NCI-H2227 treated with DMSO at 0.1 percent for 48 hours (cell line): Measurements from ENCODE around the gene AFG3L2.
"Not testable (repeated sequence)": the region's sequence is repeated elsewhere in the genome, so short reads cannot be mapped to it uniquely, and the experiment has no call there.

Source experiments
- DNase-seq: peaks from one replicate; lab custom pipeline; 2025; lab: John Stamatoyannopoulos, UW

AFG3L2 gene

DNA sequence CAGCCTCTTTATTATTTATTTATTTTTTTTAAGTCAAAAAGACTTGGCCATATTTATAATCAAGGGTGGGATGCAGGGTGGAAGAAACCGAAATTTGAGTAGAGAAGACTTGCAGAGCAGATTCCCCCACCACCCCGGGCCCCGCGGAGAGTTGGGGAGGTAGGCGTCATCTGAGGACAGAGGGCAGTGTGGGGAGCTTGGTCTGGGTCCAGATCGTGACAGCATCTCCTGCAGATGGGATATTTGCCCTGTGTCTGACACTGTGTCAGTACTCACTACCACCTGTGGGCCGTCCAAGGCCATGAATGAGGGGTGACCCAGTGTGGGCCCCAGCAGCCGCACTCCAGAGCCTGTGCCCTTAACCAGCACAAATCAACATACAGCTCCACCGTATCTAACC, 20.2 kb upstream of the AFG3L2 start:
- no peak for DNase-seq

DNA sequence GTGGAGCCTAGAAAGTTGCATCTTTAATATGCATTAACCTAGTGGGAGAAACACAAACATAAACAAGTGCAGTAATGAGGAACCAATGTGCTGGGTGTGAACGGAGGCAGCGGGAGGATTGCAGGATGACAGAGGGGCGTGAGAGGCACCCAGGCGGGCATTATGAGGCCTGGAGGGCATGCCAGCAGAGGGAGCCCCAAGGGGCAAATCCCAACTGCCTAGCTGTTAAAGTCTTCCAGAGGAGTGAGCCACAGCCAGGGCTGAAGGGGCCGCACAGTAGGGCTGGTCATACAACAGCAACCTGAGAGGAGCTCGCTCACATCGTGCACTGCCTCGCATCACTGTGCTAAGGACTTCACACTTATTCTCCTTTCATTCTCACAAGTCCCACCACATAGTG, 17.4 kb upstream of the AFG3L2 start:
- DNase-seq, result no peak

DNA sequence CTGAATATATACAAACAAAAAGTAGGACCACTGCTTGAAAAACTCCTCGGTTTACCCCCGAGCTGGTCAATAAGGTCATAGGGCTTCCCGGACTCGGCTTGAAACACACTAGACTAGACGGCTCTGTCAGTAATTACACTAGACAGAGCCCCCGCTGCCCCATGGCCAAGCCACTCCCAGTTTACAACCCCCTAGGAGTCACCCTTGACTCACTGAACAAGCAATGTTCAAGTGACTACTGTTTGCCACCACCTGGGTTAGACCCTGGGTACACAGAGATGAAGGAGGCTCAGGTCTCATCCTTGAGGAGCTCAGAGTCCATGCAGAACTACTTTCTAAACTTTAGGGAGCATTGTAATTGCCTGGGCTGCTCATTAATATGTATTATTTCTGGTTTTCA, 17.0 kb upstream of the AFG3L2 start:
- no peak for DNase-seq

DNA sequence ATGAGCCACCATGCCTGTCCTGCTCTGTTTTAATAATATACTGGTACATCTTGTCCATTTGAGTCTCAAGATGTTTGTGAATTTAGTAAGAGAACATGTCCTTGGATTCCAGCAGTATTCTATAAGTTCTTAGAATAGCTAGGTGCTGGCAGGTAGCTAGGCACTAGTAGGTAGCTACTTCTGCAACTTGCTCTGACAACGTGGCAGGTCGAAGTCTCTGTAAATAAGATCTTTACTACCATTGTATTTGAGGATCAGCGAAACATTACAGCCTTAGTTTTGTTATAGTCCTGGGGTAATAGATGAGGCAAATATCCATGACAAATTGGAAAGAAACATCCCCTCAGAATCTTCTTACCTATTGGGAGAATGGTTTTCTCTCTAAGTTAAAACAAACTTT, 16.5 kb upstream of the AFG3L2 start:
- no peak for DNase-seq

DNA sequence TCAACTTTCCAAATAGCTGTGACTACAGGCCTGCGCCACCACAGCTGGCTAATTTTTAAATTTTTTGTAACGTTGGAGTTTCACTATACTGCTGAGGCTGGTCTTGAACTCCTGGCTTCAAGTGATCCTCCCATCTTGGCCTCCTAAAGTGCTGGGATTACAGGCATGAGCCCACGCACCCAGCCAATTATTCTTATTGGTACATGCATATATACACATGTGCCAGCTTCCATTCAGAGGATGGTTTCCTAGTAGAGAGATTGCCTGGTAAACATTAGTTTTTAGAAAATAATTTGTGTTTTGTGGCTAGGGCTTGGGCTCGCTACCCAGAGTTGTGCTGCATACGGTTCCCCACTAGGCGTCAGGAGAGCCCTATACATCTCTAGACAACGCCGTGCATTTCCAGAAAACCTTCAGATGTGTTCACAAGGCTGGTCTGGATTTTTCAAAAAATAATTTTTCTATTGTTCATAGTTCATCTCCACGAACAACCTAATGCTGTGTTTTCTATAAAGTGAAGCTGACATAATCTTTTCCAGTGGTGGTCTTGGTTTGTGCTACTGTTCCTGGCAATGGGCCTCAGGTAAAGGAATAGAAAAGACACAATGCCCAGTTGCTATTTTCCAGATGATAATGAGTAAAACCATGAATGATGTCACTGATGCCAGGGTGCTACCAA, 14.6 kb upstream of the AFG3L2 start:
- DNase-seq, result peak; percentile 62

DNA sequence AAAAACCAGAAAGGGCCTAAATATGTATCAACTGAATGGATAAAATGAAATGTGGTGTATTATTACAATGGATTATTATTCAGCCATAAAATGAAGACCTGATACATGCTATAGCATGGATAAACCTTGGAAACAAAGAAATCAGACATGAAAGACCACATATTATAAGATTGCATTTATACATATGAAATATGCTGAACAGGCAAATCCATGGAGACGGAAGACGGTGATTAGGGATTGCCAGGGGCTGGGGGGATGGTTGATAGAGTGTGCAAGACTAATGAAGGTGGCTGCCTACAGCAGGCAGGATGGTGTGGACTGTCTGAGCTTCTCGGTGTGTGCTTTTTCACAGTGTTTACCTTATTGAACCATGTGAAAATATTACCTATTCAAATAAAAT, 11.4 kb upstream of the AFG3L2 start:
- DNase-seq, result no peak

DNA sequence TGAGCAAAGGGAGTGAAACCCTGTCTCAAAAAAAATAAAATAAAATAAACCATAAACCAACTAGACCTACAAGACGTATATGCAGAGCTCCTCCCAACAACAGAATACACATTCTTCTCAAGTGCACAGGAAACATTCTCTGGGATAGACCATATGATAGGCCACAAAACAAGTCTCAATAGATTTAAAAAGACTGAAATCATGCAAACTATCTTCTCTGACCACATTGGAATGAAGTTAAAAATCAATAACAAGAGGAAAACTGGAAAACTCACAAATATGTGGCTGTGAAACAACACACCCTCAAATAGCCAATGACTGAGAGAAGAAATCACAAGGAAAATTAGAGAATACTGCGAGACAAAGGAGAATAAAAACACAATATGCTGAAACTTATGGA, 7.2 kb upstream of the AFG3L2 start:
- DNase-seq, result no peak

DNA sequence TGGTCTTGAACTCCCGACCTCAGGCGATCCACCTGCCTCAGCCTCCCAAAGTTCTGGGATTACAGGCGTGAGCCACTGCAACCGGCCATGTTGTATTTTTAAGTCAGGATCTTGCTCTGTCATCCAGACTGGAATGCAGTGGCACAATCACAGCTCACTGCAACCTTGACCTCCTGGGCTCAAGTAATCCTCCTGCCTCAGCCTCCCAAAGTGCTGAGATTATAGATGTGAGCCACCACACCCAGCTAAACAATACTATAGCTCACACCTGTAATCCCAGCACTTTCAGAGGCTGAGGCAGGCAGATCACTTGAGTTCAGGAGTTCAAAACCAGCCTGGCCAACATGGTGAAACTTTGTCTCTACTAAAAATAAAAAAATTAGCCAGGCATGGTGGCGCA, 6.7 kb upstream of the AFG3L2 start:
- not testable (repeated sequence) for DNase-seq

DNA sequence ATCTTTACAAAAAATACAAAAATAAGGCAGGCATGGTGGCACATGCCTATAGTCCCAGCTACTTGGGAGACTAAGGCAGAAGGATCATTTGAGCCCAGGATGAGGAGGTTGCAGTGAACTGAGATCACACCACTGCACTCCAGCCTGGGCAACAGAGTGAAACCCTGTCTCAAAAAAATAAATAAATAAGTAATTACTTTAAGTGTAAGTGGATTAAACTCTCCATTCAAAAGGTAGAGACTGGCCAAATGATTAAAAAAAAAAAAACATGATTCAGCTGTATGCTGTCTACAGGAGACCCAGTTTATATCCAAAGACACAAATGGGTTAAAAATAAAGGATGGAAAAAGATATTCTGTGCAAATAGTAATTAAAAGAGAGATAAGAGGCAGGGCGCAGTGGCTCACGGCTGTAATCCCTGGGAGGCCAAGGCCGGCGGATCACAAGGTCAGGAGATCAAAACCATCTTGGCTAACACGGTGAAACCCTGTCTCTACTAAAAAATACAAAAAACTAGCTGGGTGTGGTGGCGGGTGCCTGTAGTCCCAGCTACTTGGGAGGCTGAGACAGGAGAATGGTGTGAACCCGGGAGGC, 5.3 kb upstream of the AFG3L2 start:
- not testable (repeated sequence) for DNase-seq

DNA sequence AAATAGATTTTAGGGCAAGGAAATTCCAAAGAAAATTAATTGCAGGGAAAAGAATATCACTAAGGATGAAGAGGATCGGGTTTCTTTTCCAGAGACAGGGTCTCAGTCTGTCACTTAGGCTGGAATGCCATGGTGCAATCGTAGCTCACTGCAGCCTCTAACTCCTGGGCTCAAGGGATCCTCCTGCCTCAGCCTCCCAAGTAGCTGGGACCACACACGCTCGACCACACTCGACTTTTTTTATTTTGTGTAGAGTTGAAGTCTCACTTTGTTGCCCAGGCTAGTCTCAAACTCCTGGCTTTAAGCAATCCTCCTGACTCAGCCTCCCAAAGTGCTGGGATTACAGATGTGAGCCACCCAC, 1.2 kb upstream of the AFG3L2 start:
- DNase-seq, result not testable (repeated sequence)

DNA sequence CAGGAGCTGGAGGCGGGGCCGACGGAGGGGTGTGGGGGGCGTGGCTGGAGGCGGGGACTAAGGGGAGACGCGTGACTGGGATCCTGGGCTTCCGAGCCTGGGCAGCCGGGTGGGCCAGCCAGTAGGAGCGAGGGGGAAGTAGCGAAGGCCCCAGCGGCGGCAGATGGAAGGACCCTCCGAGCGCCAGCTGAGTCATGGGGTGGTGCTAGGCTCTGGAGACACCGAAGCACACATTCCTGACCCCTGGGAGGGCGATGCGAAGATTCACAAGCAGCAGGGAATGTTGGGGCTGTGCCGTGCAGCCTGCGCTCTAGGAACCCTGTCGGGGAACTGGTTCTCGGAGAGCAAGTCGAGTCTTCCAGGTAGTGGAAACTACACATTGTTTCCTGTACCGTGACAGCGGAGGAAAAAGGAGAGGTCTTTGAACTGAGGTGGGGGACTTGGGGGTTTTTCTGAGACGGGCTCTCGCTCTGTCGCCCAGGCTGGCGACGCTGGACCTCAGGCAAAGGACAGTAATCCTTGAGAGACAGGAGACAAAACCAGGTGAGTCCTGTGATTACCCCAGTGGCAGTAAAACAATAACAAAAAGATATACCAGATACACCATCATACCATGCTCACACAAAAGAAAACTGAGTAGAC, 650 bp upstream of the AFG3L2 start:
- peak; percentile 66 for DNase-seq

DNA sequence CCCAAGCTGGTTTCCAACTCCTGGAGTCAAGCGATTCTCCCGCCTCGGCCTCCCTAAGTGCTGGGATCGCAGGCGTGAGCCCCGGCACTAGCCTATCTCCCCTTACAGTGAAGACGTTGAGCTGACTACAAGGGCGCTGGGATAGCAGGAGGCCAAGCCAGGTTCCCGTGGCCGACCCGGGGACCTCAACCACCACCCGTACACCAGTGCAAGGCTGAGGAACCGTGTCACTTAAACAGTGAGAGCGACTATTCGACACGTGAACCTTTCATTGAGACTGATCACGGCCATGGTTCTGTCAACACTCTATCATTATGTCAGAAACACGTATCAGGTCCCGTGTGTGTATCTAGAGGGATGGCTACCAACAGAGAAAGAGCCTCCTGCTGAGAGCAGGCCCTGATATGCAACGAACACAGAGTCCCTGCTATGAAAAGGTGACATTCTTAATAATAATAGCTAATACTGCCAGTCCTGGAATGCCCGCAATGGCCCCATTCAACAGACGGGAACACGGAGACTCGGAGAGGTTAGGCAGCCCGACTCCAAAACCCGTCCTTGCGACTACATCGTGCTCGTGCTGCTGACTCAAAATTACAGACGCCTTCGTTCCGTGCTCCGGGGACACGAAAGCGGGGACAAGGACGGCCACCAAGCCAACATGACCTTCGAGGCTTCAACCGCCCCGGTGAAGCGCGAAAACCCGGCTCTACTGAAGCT, 833 bp downstream of the AFG3L2 start:
- no peak for DNase-seq

DNA sequence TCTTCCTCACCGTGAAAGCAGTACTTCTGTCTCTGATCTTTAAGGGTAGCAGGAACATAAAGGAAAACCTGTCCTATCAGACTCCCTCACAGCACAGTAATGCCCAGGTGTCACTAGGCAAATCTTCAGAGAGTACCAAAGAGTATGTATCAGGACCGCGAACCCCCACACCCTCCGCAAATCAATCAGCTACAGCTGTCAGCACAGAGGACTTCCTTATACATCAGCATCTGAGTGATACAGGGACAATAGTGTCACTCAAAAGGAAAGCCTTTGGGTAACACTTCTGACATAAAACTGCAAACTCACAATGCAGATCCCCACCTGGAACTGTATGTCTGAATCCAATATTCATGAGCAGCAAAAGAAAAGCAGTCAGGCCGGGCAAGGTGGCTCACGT, 2.6 kb downstream of the AFG3L2 start:
- no peak for DNase-seq

DNA sequence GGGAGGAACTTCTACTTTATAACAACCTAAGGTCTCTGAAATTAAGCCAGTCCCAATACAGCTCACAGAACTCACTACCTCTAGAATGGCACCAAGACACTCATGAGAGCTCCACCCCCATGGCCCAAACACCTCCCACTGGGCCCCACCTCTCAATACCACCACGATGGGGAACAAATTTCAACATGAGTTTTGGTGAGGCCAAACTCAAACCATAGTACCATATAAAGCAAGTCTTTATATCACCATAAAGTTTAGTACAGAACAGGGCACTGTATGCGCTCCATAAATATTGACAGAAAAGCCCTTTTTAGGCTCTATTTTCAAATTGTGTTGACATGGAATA, 3.3 kb downstream of the AFG3L2 start:
- DNase-seq, result no peak

DNA sequence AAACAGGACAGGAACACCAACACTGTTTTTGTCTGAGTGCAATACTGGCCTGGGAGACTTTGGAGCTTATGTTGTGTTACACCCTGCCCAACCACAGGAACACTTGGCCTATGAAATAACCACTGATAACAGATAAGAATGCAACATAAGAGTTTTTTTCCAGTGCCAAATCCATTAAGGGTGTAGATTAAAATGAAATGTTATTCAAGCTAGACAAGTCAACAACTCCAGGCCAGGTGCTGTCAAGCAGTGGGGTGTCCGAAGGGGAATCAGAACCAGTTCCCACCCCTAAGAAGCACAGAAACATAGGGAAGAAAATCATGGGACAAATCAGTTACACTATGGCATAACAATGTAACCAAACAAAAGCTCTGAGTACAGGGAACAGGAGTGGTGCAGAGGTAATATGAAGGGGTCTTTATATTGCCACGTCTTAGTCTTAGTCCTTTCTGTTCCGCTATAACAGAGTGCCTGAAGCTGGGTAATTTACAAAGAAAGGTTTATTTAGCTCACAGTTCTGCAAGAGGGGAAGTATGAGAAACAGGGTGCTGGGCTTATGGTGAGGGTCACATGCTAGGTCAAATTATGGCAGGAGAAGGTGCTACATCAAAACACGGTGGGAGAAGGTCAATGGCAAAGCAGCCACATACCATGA, 3.8 kb downstream of the AFG3L2 start:
- DNase-seq, result no peak

DNA sequence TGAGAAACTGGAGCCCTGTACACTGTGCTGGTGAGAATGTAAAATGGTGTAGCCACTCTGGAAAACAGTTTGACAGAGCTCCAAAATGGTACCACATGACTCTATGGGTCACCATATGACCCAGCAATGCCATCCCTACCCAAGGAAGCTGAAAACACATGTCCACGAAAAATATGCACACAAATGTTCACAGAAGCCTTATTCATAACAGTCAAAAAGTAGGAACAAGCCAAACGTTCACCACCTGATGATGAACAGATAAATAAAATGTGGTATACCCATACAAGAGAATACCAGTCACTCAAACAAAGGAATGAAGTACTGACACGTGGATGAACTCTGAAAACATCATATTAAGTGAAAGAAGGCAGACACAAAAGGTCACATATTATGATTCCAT, 4.6 kb downstream of the AFG3L2 start:
- DNase-seq, result no peak

DNA sequence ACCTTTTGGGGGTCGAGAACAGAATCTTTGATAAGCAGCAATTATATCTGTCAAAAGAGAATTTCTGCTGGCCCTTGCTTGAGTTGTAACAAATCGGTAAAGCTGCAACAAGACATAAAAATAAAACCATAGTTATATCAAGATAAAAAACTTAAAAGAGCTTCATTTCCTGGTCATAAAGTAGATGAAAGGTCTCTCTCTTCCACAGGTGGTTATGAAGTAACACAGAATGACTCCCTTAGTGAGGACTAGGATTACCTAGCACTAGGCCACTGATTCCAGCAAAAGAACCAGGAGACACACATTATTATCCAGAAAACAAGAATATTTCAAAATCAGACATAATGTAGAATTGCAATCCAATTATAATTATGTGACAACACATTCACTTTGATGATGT, 5.4 kb downstream of the AFG3L2 start:
- DNase-seq, result no peak

DNA sequence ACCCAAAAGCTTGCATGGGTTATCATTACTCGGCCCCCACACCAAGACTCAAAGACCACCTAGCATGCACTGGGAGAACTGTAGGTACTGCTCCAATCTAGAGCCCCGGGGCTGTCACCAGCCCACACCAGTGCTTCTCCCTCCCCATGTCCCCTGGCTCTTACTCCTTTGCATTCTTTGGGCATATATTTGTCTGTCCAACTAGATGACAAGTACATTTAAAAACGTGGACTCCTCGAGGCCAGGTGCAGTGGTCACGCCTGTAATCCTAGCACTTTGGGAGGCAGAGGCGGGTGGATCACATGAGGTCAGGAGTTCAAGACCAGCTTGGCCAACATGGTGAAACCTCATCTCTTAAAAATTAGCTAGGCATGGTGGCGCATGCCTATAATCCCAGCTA, 7.8 kb downstream of the AFG3L2 start:
- no peak for DNase-seq

DNA sequence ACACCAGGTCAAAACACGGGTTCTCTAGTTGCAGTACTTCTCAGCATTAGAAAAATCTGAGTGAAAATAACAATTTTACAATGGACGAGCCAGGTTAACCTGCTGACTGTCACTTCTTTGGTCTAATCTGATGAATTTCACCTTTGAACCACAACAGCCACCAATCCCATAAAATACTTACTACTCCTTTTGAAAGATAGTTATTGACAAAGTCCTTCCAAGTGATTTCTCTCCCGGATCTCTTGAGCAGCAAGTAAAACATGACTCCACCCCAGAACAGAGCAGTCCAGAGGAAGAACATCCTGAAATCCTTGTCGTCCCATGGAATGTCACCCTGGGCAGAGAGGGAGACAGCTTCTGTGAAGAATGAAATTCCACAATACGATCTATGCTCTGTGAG, 10.2 kb downstream of the AFG3L2 start:
- no peak for DNase-seq

DNA sequence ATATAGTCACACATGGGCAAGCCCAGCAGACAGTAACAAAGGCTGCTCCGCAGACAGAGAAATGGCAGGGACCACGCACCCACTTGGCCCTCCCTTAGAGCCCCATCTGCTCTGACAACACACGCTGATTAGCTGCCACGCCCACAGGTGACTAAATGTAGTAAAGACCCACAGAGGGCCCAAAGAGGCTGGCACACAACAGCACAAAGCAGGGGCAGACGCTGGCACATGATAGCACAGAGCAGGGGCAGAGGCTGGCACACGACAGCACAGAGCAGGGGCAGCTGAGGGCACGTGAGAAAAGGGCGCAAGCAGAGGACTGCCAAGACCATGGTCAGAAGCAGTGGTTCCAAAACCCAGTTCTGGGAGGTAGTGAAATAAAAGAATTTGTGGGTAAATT, 10.6 kb downstream of the AFG3L2 start:
- DNase-seq, result no peak

DNA sequence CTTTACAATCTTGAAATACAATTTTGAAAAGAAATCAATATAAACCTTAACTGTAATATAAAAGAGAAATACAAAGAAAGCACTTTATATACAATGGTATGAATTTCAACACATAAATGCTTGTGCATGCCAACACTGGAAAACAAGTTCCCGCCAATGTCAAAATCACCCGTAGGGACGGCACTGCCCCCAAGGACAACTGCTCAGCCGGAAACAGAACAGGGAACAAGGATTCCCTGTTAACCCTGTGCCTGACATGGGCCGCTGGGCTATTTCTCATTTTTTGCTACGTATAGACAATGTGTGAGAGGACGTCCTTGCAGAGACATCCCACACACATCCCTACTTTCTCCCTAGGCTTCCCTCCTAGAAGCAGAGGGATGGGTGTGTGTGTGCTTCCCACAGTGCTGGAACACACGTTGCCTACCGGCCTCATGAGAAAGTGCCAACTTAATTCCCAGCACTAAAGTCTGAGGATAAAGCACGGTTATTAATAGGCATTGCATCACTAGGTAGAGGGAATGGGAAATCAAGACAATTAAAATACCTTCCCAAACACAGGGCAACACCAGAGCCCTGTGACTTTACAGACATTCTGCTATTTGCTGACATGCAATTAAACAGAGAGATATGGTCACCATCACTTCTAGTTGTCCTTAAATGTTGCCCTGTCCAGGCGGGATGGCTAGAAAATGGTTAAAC, 14.4 kb downstream of the AFG3L2 start:
- no peak for DNase-seq

DNA sequence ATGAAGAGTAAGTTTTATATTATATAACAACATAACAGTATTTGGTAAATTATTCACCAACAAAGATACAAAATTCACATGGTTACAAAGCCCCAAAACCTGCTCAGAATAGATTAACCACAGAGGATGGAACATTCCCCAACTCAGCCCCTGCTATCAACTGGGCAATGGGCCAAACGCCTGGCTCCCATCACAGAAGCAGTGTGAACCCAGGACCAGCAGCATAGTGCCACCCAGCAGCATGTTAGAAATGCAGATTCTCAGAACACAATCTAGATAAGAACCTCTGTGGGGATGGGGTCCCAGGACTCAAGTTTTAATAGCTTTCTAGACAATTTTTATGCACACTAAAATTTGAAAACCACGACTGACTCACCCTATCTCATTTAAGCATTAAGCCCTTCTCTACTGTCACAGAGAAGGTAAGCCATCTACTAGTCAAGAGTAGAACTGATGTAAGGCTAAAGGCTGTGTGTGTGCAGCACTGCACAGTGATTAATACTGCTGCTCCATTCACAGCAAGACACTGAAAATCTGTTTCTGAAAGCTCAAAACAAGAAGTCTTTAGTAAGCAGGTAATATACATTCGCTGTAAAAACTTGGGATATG, 15.2 kb downstream of the AFG3L2 start:
- DNase-seq, result no peak
